Choroid plexus epithelial cell (primary cell): ENCODE results near the gene PSMB7.

Source experiments
- DNase-seq: peaks from one replicate; pipeline ENCODE4 v3.0.0-alpha.2; 2010; ENCODE audit warnings: low read depth
- H3K4me3 ChIP-seq: 2 replicates; pipeline ENCODE4 v1.5.1; 2011; ENCODE audit warnings: low read depth, mild to moderate bottlenecking, control low read depth, low read length, moderate library complexity
- CTCF ChIP-seq: conservative IDR thresholded peaks from 2 replicates; pipeline ENCODE4 v1.5.1; 2011; ENCODE audit warnings: low read depth, mild to moderate bottlenecking, control low read depth, inconsistent platforms, low read length, moderate library complexity

The PSMB7 gene

GRCh38 chr9:124398191-124398935 lies 16.9 kb downstream of the PSMB7 start:
- no peak overlapping the region for H3K4me3 ChIP-seq
- TF ChIP-seq CTCF: no peak
- DNase-seq: no peak

GRCh38 chr9:124395826-124396225 lies 19.4 kb downstream of the PSMB7 start:
- no peak overlapping the region for H3K4me3 ChIP-seq
- DNase-seq: peak; percentile 66
- TF ChIP-seq CTCF: no peak

- H3K4me3 ChIP-seq: no peak overlapping the region
- no peak for DNase-seq
- no peak for TF ChIP-seq CTCF
Measured at GRCh38 chr9:124394596-124394995, 20.6 kb downstream of the PSMB7 start.

GRCh38 chr9:124394167-124394566 lies 21.1 kb downstream of the PSMB7 start:
- no peak overlapping the region for H3K4me3 ChIP-seq
- no peak for TF ChIP-seq CTCF
- no peak for DNase-seq

GRCh38 chr9:124392871-124393460 lies 22.3 kb downstream of the PSMB7 start:
- peak; percentile 78 for TF ChIP-seq CTCF
- no peak overlapping the region for H3K4me3 ChIP-seq
- DNase-seq: peak; percentile 63

- TF ChIP-seq CTCF: no peak
- no peak for DNase-seq
- H3K4me3 ChIP-seq: no peak overlapping the region
Measured at GRCh38 chr9:124392254-124392870, 22.9 kb downstream of the PSMB7 start.
